HepG2 (cell line): Measurements from ENCODE around the gene CSTF3. TPM values are rescaled to one million over a fixed set of nuclear protein-coding genes. Genes with fewer than 3 reads are reported as not detected.
A peak's percentile ranks its signal among the peaks of the same experiment; 100 is the strongest.

Source experiments
- GRHL1 ChIP-seq: sonication (generic); formaldehyde crosslinking; conservative IDR thresholded peaks from 2 replicates; pipeline ENCODE4 v1.8.0; 2022; ENCODE audit warnings: missing genetic modification reagents
- HIVEP1 ChIP-seq: sonication (generic); formaldehyde crosslinking; IDR thresholded peaks from 2 replicates; pipeline ENCODE4 v1.4.0; 2020; ENCODE audit warnings: mild to moderate bottlenecking, missing genetic modification reagents
- HOXD1 ChIP-seq: sonication (generic); formaldehyde crosslinking; IDR thresholded peaks from 2 replicates; pipeline ENCODE4 v1.5.0; 2020; ENCODE audit warnings: missing genetic modification reagents
- JUND ChIP-seq: sonication (generic); formaldehyde crosslinking; IDR thresholded peaks from 2 replicates; pipeline ENCODE4 v1.8.0; 2022; ENCODE audit warnings: mild to moderate bottlenecking, missing genetic modification reagents
- NFATC3 ChIP-seq: sonication (generic); formaldehyde crosslinking; IDR thresholded peaks from 2 replicates; pipeline ENCODE4 v1.5.1; 2020; ENCODE audit warnings: mild to moderate bottlenecking, missing genetic modification reagents
- NFKB2 ChIP-seq: sonication (generic); formaldehyde crosslinking; IDR thresholded peaks from 2 replicates; pipeline ENCODE4 v1.4.0; 2020; ENCODE audit warnings: missing genetic modification reagents, borderline replicate concordance
- PHF20 ChIP-seq: sonication (generic); formaldehyde crosslinking; IDR thresholded peaks from 2 replicates; pipeline ENCODE4 v1.5.0; 2020; ENCODE audit warnings: mild to moderate bottlenecking, missing genetic modification reagents
- STAG1 ChIP-seq: sonication (generic); formaldehyde crosslinking; IDR thresholded peaks from 2 replicates; pipeline ENCODE4 v1.4.0; 2020; ENCODE audit warnings: missing genetic modification reagents
- ZBTB44 ChIP-seq: sonication (generic); formaldehyde crosslinking; IDR thresholded peaks from 2 replicates; pipeline ENCODE4 v1.4.0; 2020; ENCODE audit warnings: missing genetic modification reagents
- ZNF180 ChIP-seq: sonication (generic); formaldehyde crosslinking; IDR thresholded peaks from 2 replicates; pipeline ENCODE4 v1.4.0; 2020; ENCODE audit warnings: low read depth, missing genetic modification reagents, borderline replicate concordance
- ZNF367 ChIP-seq: sonication (generic); formaldehyde crosslinking; IDR thresholded peaks from 2 replicates; pipeline ENCODE4 v1.4.0; 2020; ENCODE audit warnings: missing genetic modification reagents, borderline replicate concordance
- ZNF546 ChIP-seq: sonication (generic); formaldehyde crosslinking; conservative IDR thresholded peaks from 2 replicates; pipeline ENCODE4 v1.8.1; 2023; ENCODE audit warnings: mild to moderate bottlenecking, missing genetic modification reagents
- ZNF547 ChIP-seq: sonication (generic); formaldehyde crosslinking; IDR thresholded peaks from 2 replicates; pipeline ENCODE4 v1.5.1; 2020; ENCODE audit warnings: mild to moderate bottlenecking, missing genetic modification reagents
- ZNF562 ChIP-seq: sonication (generic); formaldehyde crosslinking; IDR thresholded peaks from 2 replicates; pipeline ENCODE4 v1.8.0; 2022; ENCODE audit warnings: missing genetic modification reagents, borderline replicate concordance
- ZNF724P ChIP-seq: sonication (generic); formaldehyde crosslinking; IDR thresholded peaks from 2 replicates; pipeline ENCODE4 v1.8.0; 2022; ENCODE audit warnings: missing genetic modification reagents, borderline replicate concordance
- ZNF770 ChIP-seq: sonication (generic); formaldehyde crosslinking; IDR thresholded peaks from 2 replicates; pipeline ENCODE4 v1.5.0; 2020; ENCODE audit warnings: mild to moderate bottlenecking, missing genetic modification reagents
- ZSCAN21 ChIP-seq: sonication (generic); formaldehyde crosslinking; IDR thresholded peaks from 2 replicates; pipeline ENCODE4 v1.8.0; 2022; ENCODE audit warnings: mild to moderate bottlenecking, missing genetic modification reagents, moderate library complexity, borderline replicate concordance
- polyA plus RNA-seq, 8 experiments: library from polyadenylated mRNA; depleted of rRNA in 3 of 8; stranded (reverse) in 7 of 8; unstranded in 1 of 8; fragments of >200 nt; fragmentation: Illumina TruSeq in 4 of 8; extraction: Trizol in 4 of 8; gene quantifications; 2 replicates each; pipeline versions ENCODE4 v1.2.1 to v1.2.3, GENCODE V29; 2011 to 2016; ENCODE audit warnings: low read depth in 4 of 8, missing spikeins in 1 of 8, mixed read lengths in 1 of 8; ENCODE audit not compliant: insufficient read depth in 1 of 8
- total RNA-seq, 5 experiments: library from RNA; depleted of rRNA; stranded (reverse); fragments of >200 nt; fragmentation: Illumina TruSeq; extraction: Trizol; gene quantifications; 2 replicates each; pipeline ENCODE4 v1.2.3, GENCODE V29; 2016; ENCODE audit warnings: low read depth in 1 of 5
- TF ChIP-seq, protein P1 (sequence below): sonication (generic); formaldehyde crosslinking; IDR thresholded peaks from 2 replicates; pipeline ENCODE4 v1.8.1; 2022; ENCODE audit warnings: mild to moderate bottlenecking, missing genetic modification reagents
- TF ChIP-seq, protein P2 (sequence below): sonication (generic); formaldehyde crosslinking; IDR thresholded peaks from 2 replicates; pipeline ENCODE4 v1.4.0; 2020; ENCODE audit warnings: missing genetic modification reagents
- TF ChIP-seq, protein P3 (sequence below): sonication (generic); formaldehyde crosslinking; IDR thresholded peaks from 2 replicates; pipeline ENCODE4 v1.4.0; 2020; ENCODE audit warnings: low read depth, mild to moderate bottlenecking, missing genetic modification reagents

CSTF3 gene
- total and polyA plus RNA-seq, 2 of the 13 experiments (the other 11 are each of a cell fraction or from before 2014, with no cell fraction given) = 21.5 to 43.6 TPM

GRCh38 chr11:33040033-33040861 is 121.0 kb downstream of the CSTF3 start (continued):
- TF ChIP-seq, protein P1, sequence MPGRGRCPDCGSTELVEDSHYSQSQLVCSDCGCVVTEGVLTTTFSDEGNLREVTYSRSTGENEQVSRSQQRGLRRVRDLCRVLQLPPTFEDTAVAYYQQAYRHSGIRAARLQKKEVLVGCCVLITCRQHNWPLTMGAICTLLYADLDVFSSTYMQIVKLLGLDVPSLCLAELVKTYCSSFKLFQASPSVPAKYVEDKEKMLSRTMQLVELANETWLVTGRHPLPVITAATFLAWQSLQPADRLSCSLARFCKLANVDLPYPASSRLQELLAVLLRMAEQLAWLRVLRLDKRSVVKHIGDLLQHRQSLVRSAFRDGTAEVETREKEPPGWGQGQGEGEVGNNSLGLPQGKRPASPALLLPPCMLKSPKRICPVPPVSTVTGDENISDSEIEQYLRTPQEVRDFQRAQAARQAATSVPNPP (CRISPR knock-in tag) = 0 out of 2 replicates have a peak, but pooled peaks have one; percentile 3
- TF ChIP-seq ZNF770 (peak; percentile 1; the same call in 1 of the 2 replicates), HIVEP1 (CRISPR knock-in tag) (0 out of 2 replicates have a peak, but pooled peaks have one; percentile 30), ZNF180 (no peak), GRHL1 (CRISPR knock-in tag) (no peak), JUND (CRISPR knock-in tag) (no peak), ZNF546 (CRISPR knock-in tag) (0 out of 2 replicates have a peak, but pooled peaks have one; percentile 18), NFATC3 (CRISPR knock-in tag) (no peak), STAG1 (no peak), NFKB2 (CRISPR knock-in tag) (no peak), ZNF547 (CRISPR knock-in tag) (no peak), ZBTB44 (no peak), ZNF724P (CRISPR knock-in tag) (0 out of 2 replicates have a peak, but pooled peaks have one; percentile 21), HOXD1 (CRISPR knock-in tag) (no peak), ZSCAN21 (CRISPR knock-in tag) (no peak), ZNF562 (CRISPR knock-in tag) (no peak), ZNF367 (CRISPR knock-in tag) (no peak), PHF20 (no peak)
- TF ChIP-seq, protein P2, sequence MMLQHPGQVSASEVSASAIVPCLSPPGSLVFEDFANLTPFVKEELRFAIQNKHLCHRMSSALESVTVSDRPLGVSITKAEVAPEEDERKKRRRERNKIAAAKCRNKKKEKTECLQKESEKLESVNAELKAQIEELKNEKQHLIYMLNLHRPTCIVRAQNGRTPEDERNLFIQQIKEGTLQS (CRISPR knock-in tag) = no peak
- TF ChIP-seq, protein P3, sequence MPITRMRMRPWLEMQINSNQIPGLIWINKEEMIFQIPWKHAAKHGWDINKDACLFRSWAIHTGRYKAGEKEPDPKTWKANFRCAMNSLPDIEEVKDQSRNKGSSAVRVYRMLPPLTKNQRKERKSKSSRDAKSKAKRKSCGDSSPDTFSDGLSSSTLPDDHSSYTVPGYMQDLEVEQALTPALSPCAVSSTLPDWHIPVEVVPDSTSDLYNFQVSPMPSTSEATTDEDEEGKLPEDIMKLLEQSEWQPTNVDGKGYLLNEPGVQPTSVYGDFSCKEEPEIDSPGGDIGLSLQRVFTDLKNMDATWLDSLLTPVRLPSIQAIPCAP = no peak
